Neural progenitor cell (in vitro differentiated cells): ENCODE results near the gene HTR3D.

Experiments
- EZH2 ChIP-seq: fragments of 200-600 bp; sonication (generic); IDR thresholded peaks from 2 replicates; pipeline ENCODE4 v1.6.1; 2017; ENCODE audit warnings: antibody characterized with exemption, mild to moderate bottlenecking, moderate library complexity
- EZH2phosphoT487 ChIP-seq: fragments of 200-600 bp; sonication (generic); IDR thresholded peaks from 2 replicates; pipeline ENCODE4 v1.6.1; 2017; ENCODE audit warnings: antibody characterized with exemption
- TF ChIP-seq, protein P1 (sequence below): fragments of 200-600 bp; sonication (generic); IDR thresholded peaks from 2 replicates; pipeline ENCODE4 v1.5.1; 2017; ENCODE audit warnings: antibody characterized with exemption, mild to moderate bottlenecking

DNA sequence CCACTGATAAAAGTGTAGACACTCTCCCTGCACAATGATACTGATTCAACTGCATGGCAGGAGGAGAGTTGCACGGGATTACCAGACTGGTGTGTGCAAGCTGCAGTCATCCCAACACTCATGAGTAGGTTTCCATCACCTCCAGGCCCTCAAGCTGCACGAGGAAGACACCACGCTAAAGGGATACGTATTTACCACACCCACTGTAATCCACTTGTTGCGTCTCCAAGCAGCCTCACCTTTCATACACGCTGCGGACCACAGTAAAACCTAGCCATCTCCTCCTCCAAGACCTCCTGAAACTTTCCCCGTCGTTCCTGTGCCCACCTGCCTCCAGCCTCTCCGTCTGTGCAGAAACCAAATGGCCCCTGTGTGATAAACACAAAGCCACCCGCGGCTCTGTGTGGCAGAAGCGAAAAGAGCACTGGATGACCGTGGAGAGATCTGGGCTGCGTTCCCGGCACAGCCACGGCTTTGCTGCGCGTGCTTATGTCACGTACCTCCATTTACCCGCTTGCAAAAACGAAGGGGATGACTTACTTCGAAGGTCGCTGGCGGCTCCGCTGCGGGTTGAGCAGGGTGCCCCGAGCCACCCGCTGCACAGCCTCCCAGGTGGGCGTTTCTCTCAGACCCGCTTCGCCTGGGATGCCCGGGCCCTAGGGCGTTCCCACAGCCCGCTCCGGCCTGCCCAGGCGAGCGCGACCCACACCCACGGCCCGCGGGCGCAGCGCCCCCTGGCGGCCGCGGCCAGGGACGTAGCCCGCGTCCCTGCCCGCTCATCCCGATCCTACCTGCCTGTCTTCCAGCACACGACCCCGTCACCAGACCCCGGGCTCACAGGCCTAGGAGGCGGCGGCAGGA lies 14.5 kb upstream of the HTR3D start:
- TF ChIP-seq, protein P1, sequence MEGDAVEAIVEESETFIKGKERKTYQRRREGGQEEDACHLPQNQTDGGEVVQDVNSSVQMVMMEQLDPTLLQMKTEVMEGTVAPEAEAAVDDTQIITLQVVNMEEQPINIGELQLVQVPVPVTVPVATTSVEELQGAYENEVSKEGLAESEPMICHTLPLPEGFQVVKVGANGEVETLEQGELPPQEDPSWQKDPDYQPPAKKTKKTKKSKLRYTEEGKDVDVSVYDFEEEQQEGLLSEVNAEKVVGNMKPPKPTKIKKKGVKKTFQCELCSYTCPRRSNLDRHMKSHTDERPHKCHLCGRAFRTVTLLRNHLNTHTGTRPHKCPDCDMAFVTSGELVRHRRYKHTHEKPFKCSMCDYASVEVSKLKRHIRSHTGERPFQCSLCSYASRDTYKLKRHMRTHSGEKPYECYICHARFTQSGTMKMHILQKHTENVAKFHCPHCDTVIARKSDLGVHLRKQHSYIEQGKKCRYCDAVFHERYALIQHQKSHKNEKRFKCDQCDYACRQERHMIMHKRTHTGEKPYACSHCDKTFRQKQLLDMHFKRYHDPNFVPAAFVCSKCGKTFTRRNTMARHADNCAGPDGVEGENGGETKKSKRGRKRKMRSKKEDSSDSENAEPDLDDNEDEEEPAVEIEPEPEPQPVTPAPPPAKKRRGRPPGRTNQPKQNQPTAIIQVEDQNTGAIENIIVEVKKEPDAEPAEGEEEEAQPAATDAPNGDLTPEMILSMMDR: peak; percentile 99
- no peak for TF ChIP-seq EZH2
- no peak for TF ChIP-seq EZH2phosphoT487
